Neuronal stem cell (in vitro differentiated cells): ENCODE measurements around the gene CRAT.

Experiments used
- DNase-seq: peaks from one replicate; pipeline ENCODE4 v3.0.0-alpha.2; 2013; ENCODE audit warnings: low spot score
- H2AFZ ChIP-seq: one replicate; pipeline ENCODE4 v1.6.1; 2013; ENCODE audit warnings: mild to moderate bottlenecking, low read length, inconsistent platforms
- H2AK5ac ChIP-seq: 2 replicates; pipeline ENCODE4 v1.6.1; 2013; ENCODE audit warnings: low read depth, mild to moderate bottlenecking, inconsistent platforms, low read length, moderate library complexity, mixed read lengths
- H2BK120ac ChIP-seq: 2 replicates; pipeline ENCODE4 v1.6.1; 2013; ENCODE audit warnings: low read depth, mild to moderate bottlenecking, inconsistent platforms, low read length, moderate library complexity, mixed read lengths
- H2BK12ac ChIP-seq: one replicate; pipeline ENCODE4 v1.6.1; 2013; ENCODE audit warnings: low read length, inconsistent platforms
- H2BK15ac ChIP-seq: 2 replicates; pipeline ENCODE4 v1.6.1; 2013; ENCODE audit warnings: mild to moderate bottlenecking, low read length, inconsistent platforms, mixed read lengths
- H2BK5ac ChIP-seq: one replicate; pipeline ENCODE4 v1.6.1; 2013; ENCODE audit warnings: inconsistent platforms, mild to moderate bottlenecking, low read length, moderate library complexity
- H3K14ac ChIP-seq: one replicate; pipeline ENCODE4 v1.6.1; 2013; ENCODE audit warnings: low read length, inconsistent platforms
- H3K18ac ChIP-seq: 2 replicates; pipeline ENCODE4 v1.6.1; 2013; ENCODE audit warnings: low read length, inconsistent platforms
- H3K23ac ChIP-seq: 2 replicates; pipeline ENCODE4 v1.6.1; 2013; ENCODE audit warnings: low read depth, mild to moderate bottlenecking, mixed read lengths, low read length, inconsistent platforms; ENCODE audit not compliant: poor library complexity
- H3K27ac ChIP-seq: replicated peaks from 3 replicates; pipeline ENCODE4 v1.5.1; 2013; ENCODE audit warnings: low read length, inconsistent platforms
- H3K27me3 ChIP-seq, 3 experiments: 2 replicates each; pipeline ENCODE4 v1.6.1; 2013; ENCODE audit warnings: low read length in 3 of 3, mild to moderate bottlenecking in 2 of 3, inconsistent platforms in 1 of 3, low read depth in 1 of 3, mixed read lengths in 1 of 3, moderate library complexity in 1 of 3; ENCODE audit not compliant: control insufficient read depth in 3 of 3, insufficient read depth in 3 of 3
- H3K36me3 ChIP-seq, 2 donors: replicated peaks in 1 of 2; 2 replicates each; pipeline ENCODE4 v1.6.1; 2013; ENCODE audit warnings: low read length in 2 of 2; ENCODE audit not compliant: control insufficient read depth in 2 of 2, insufficient read depth in 2 of 2
- H3K4ac ChIP-seq: 2 replicates; pipeline ENCODE4 v1.6.1; 2013; ENCODE audit warnings: inconsistent platforms, mild to moderate bottlenecking, low read length, moderate library complexity
- H3K4me1 ChIP-seq, 2 donors: 1 replicate in 1 of 2; 2 replicates in 1 of 2; pipeline ENCODE4 v1.6.1; 2013; ENCODE audit warnings: low read length in 2 of 2, low read depth in 1 of 2; ENCODE audit not compliant: control insufficient read depth in 2 of 2, insufficient read depth in 1 of 2
- H3K4me2 ChIP-seq: one replicate; pipeline ENCODE4 v1.6.1; 2013; ENCODE audit warnings: mild to moderate bottlenecking, low read length, inconsistent platforms; ENCODE audit not compliant: insufficient read depth, poor library complexity, severe bottlenecking
- H3K4me3 ChIP-seq, 2 donors: 2 replicates each; pipeline ENCODE4 v1.5.1; 2013; ENCODE audit warnings: low read length in 2 of 2, mild to moderate bottlenecking in 2 of 2, inconsistent platforms in 1 of 2, moderate library complexity in 1 of 2
- H3K79me1 ChIP-seq: one replicate; pipeline ENCODE4 v1.6.1; 2013; ENCODE audit warnings: low read depth, mild to moderate bottlenecking, inconsistent platforms, low read length, moderate library complexity
- H3K9ac ChIP-seq: one replicate; pipeline ENCODE4 v1.6.1; 2013; ENCODE audit warnings: mild to moderate bottlenecking, low read depth, low read length, inconsistent platforms; ENCODE audit not compliant: poor library complexity
- H3K9me3 ChIP-seq, 2 donors: replicated peaks in 1 of 2; 2 replicates each; pipeline versions ENCODE3 to v1.6.1; 2013; ENCODE audit warnings: low read length in 2 of 2, mild to moderate bottlenecking in 2 of 2, inconsistent platforms in 1 of 2, low read depth in 1 of 2, mixed read lengths in 1 of 2, moderate library complexity in 1 of 2; ENCODE audit not compliant: control insufficient read depth in 2 of 2, insufficient read depth in 1 of 2
- H4K8ac ChIP-seq: one replicate; pipeline ENCODE4 v1.6.1; 2013; ENCODE audit warnings: low read depth, mild to moderate bottlenecking, inconsistent platforms, low read length, moderate library complexity
- H4K91ac ChIP-seq: one replicate; pipeline ENCODE4 v1.6.1; 2013; ENCODE audit warnings: low read length, low read depth, mild to moderate bottlenecking, inconsistent platforms; ENCODE audit not compliant: poor library complexity
- WGBS, 2 donors: extraction: QIAGEN DNeasy Blood & Tissue Kit; methylation state at CpG; one replicate each; pipeline ENCODE4 v1.1.7; 2013; ENCODE audit warnings: missing lambda C conversion rate in 2 of 2, mixed read lengths in 1 of 2; ENCODE audit not compliant: insufficient read length in 2 of 2, insufficient replicate concordance in 1 of 2; ENCODE audit errors: extremely low coverage in 2 of 2; 5-methylcytosine and 5-hydroxymethylcytosine counted together

The CRAT gene

GRCh38 chr9:129102095-129102525, 8.5 kb downstream of the CRAT start:
- Histone ChIP-seq H3K23ac (peak overlapping the region; percentile 2), H3K27me3 (no peaks in the 10 kb centered on the region), H2BK15ac (peak overlapping the region; percentile 58), H2BK5ac (peak overlapping the region; percentile 66), H3K4me3 (no peak overlapping the region), H3K18ac (peak overlapping the region; percentile 64), H3K36me3 (peaks cover 0 to 7% of the 10 kb centered on the region in 2 donors), H3K4me2 (no peak overlapping the region), H2BK12ac (no peak overlapping the region), H4K91ac (no peak overlapping the region), H2BK120ac (no peak overlapping the region), H3K4ac (peak overlapping the region; percentile 76), H2AK5ac (peak overlapping the region; percentile 92), H3K9me3 (no peaks in the 10 kb centered on the region), H3K79me1 (peaks cover 2% of the 10 kb centered on the region), H3K9ac (peak overlapping the region; percentile 44), H4K8ac (no peak overlapping the region), H3K14ac (peak overlapping the region; percentile 38), H3K27ac (no peak overlapping the region), H2AFZ (no peak overlapping the region), H3K4me1 (no peaks in the 10 kb centered on the region)
- DNase-seq = no peak
- WGBS, 2 donors = no CpG with 5 or more reads among the region's 13 CpGs

- Histone ChIP-seq H2BK120ac (no peak overlapping the region), H2AK5ac (no peak overlapping the region), H2BK15ac (no peak overlapping the region), H3K4me3 (no peak overlapping the region), H3K18ac (no peak overlapping the region), H3K79me1 (peaks cover 2% of the 10 kb centered on the region), H3K27ac (no peak overlapping the region), H3K4me2 (no peak overlapping the region), H3K27me3 (no peaks in the 10 kb centered on the region), H2BK5ac (no peak overlapping the region), H4K8ac (no peak overlapping the region), H3K36me3 (peaks cover 0 to 10% of the 10 kb centered on the region in 2 donors), H4K91ac (no peak overlapping the region), H3K4ac (no peak overlapping the region), H3K23ac (no peak overlapping the region), H3K4me1 (no peaks in the 10 kb centered on the region), H2BK12ac (no peak overlapping the region), H3K9me3 (no peaks in the 10 kb centered on the region), H2AFZ (no peak overlapping the region), H3K14ac (no peak overlapping the region), H3K9ac (no peak overlapping the region)
- no CpG with 5 or more reads among the region's 7 CpGs for WGBS, 2 donors
- no peak for DNase-seq
Measured at GRCh38 chr9:129101279-129101678, 9.3 kb downstream of the CRAT start.

GRCh38 chr9:129100383-129101169, 10.0 kb downstream of the CRAT start:
- no peak overlapping the region for H2AFZ ChIP-seq
- no peak for DNase-seq
- H2BK12ac ChIP-seq = no peak overlapping the region
- H3K27ac ChIP-seq = no peak overlapping the region
- H3K4me3 ChIP-seq = peak overlapping the region in 1 of 2 donors; percentile 33
- H4K91ac ChIP-seq = no peak overlapping the region
- no peak overlapping the region for H3K14ac ChIP-seq
- peak overlapping the region; percentile 92 for H2BK15ac ChIP-seq
- no peaks in the 10 kb centered on the region for H3K9me3 ChIP-seq
- H3K18ac ChIP-seq = peak overlapping the region; percentile 72
- H3K79me1 ChIP-seq = peaks cover 2% of the 10 kb centered on the region
- H3K27me3 ChIP-seq = no peaks in the 10 kb centered on the region
- WGBS, 2 donors = no CpG with 5 or more reads among the region's 28 CpGs
- no peak overlapping the region for H2BK120ac ChIP-seq
- peak overlapping the region; percentile 73 for H3K9ac ChIP-seq
- no peak overlapping the region for H3K4me2 ChIP-seq
- H2BK5ac ChIP-seq = no peak overlapping the region
- no peak overlapping the region for H3K4ac ChIP-seq
- H3K36me3 ChIP-seq = peaks cover 0 to 12% of the 10 kb centered on the region in 2 donors
- peak overlapping the region; percentile 51 for H3K23ac ChIP-seq
- H3K4me1 ChIP-seq = no peaks in the 10 kb centered on the region
- no peak overlapping the region for H4K8ac ChIP-seq
- H2AK5ac ChIP-seq = peak overlapping the region; percentile 57

- Histone ChIP-seq H3K14ac (no peak overlapping the region), H3K4ac (no peak overlapping the region), H3K4me3 (no peak overlapping the region), H3K4me1 (no peaks in the 10 kb centered on the region), H3K79me1 (peaks cover 2% of the 10 kb centered on the region), H4K91ac (no peak overlapping the region), H2BK15ac (no peak overlapping the region), H2AFZ (no peak overlapping the region), H2AK5ac (no peak overlapping the region), H2BK12ac (no peak overlapping the region), H2BK120ac (no peak overlapping the region), H3K27me3 (no peaks in the 10 kb centered on the region), H3K9ac (no peak overlapping the region), H3K18ac (no peak overlapping the region), H3K36me3 (peaks cover 0 to 13% of the 10 kb centered on the region in 2 donors), H3K23ac (peak overlapping the region; percentile 60), H3K27ac (no peak overlapping the region), H3K4me2 (no peak overlapping the region), H2BK5ac (no peak overlapping the region), H3K9me3 (no peaks in the 10 kb centered on the region), H4K8ac (no peak overlapping the region)
- no peak for DNase-seq
- no CpG with 5 or more reads among the region's 11 CpGs for WGBS, 2 donors
Measured at GRCh38 chr9:129098328-129098727, 12.3 kb downstream of the CRAT start.
